Ovary (tissue), 3 donors: ENCODE data around the gene CDC23.

Experiments
- CTCF ChIP-seq, 3 donors: fragments of 450-650 bp in 2 of 3; fragments of 200-600 bp in 1 of 3; IDR thresholded peaks; one replicate each; pipeline versions ENCODE4 v1.5.1 to v1.8.0; 2016 to 2022; ENCODE audit warnings: antibody characterized with exemption in 3 of 3, mild to moderate bottlenecking in 1 of 3
- EP300 ChIP-seq: sonication (generic); formaldehyde crosslinking; IDR thresholded peaks from one replicate; pipeline ENCODE4 v1.6.1; 2017; ENCODE audit warnings: antibody characterized with exemption
- POLR2A ChIP-seq: fragments of 450-650 bp; IDR thresholded peaks from one replicate; pipeline ENCODE4 v1.6.1; 2017; ENCODE audit warnings: antibody characterized with exemption, mild to moderate bottlenecking, moderate library complexity
- donor health status: DM: no; HTN: no; CAD: no.

- no peak for TF ChIP-seq EP300
- no peak for TF ChIP-seq POLR2A
- TF ChIP-seq CTCF (IDR thresholded peaks at IDR 0.05) = no peak
These were observed 17.1 kb upstream of the CDC23 start for GRCh38 chr5:138230261-138230660.
